HepG2 (cell line): ENCODE results near the gene BLZF1. TPM values are rescaled to one million over a fixed set of nuclear protein-coding genes. Genes with fewer than 3 reads are reported as not detected.

ENCODE experiments used
- ATAC-seq: fragments of 200-7000 bp; cut with Tn5 transposase; 3 replicates; pipeline ENCODE4 v1.9.1; 2020; ENCODE audit warnings: mild to moderate bottlenecking, moderate library complexity
- BruUV-seq: library from RNA; stranded (reverse); fragments of 400-500 nt; replicated peaks from 2 replicates; lab custom pipeline; 2021; lab: Mats Ljungman, UMichigan
- CTCF ChIA-PET: fragments of 300-600 bp; formaldehyde crosslinking; extraction: SDS; loops from one replicate; lab custom pipeline; 2021; ENCODE audit warnings: low total read pairs, inconsistent platforms, low intra/inter-chr PET ratio; lab: Yijun Ruan, JAX
- POLR2A ChIA-PET: fragments of 350-600 bp; sonication (Branson Sonifier 250); formaldehyde crosslinking; loops from one replicate; lab custom pipeline; 2020; ENCODE audit warnings: antibody characterized with exemption, inconsistent platforms; lab: Yijun Ruan, JAX
- DNase-seq: peaks from one replicate; pipeline ENCODE4 v3.0.0-alpha.2; 2015; ENCODE audit warnings: low spot score
- FAIRE-seq: peaks from 3 replicates; lab custom pipeline; 2011; peaks lifted over from hg19 to GRCh38; lab: Jason Lieb, UNC
- H2AFZ ChIP-seq: one replicate; pipeline ENCODE4 v1.6.1; 2011; ENCODE audit warnings: low read length, inconsistent platforms
- H3K27ac ChIP-seq: fragments of 300-600 bp; 3 replicates; pipeline ENCODE4 v1.8.0; 2011; ENCODE audit warnings: mixed run types, mild to moderate bottlenecking, mixed read lengths, low read length, inconsistent platforms; ENCODE audit not compliant: insufficient read depth; ENCODE audit errors: extremely low read length
- H3K27me3 ChIP-seq, 2 experiments: fragments of 200-600 bp in 1 of 2; 2 replicates in 1 of 2; 3 replicates in 1 of 2; pipeline versions ENCODE4 v1.6.0 to v1.8.0; 2011; ENCODE audit warnings: low read length in 2 of 2, mild to moderate bottlenecking in 2 of 2, moderate library complexity in 2 of 2, inconsistent platforms in 1 of 2; ENCODE audit not compliant: insufficient read depth in 2 of 2, control insufficient read depth in 1 of 2
- H3K36me3 ChIP-seq, 2 experiments: fragments of 200-600 bp in 1 of 2; replicated peaks in 1 of 2; 2 replicates in 1 of 2; 3 replicates in 1 of 2; pipeline versions ENCODE4 v1.5.1 to v1.8.0; 2011; ENCODE audit warnings: low read length in 2 of 2, inconsistent platforms in 1 of 2; ENCODE audit not compliant: insufficient read depth in 2 of 2, control insufficient read depth in 1 of 2
- H3K4me1 ChIP-seq: 2 replicates; pipeline ENCODE4 v1.5.1; 2012; ENCODE audit warnings: low read length, inconsistent platforms; ENCODE audit not compliant: insufficient read depth
- H3K4me2 ChIP-seq: 2 replicates; pipeline ENCODE4 v1.6.0; 2011; ENCODE audit warnings: low read depth, low read length, inconsistent platforms
- H3K4me3 ChIP-seq, 3 experiments: fragments of 200-600 bp in 1 of 3; sonication (generic), shearing (Covaris generic) in 1 of 3; replicated peaks in 1 of 3; 2 replicates each; pipeline ENCODE4 v1.5.1; 2011 to 2016; ENCODE audit warnings: low read length in 3 of 3, inconsistent platforms in 2 of 3, low read depth in 2 of 3, mild to moderate bottlenecking in 2 of 3, control low read depth in 1 of 3, mixed read lengths in 1 of 3; ENCODE audit not compliant: insufficient read depth in 1 of 3
- H3K79me2 ChIP-seq: one replicate; pipeline ENCODE4 v1.6.1; 2011; ENCODE audit warnings: low read length, inconsistent platforms; ENCODE audit not compliant: insufficient read depth
- H3K9ac ChIP-seq: 2 replicates; pipeline ENCODE4 v1.6.0; 2011; ENCODE audit warnings: mild to moderate bottlenecking, low read depth, low read length, inconsistent platforms; ENCODE audit not compliant: insufficient read depth
- H3K9me3 ChIP-seq: 2 replicates; pipeline ENCODE4 v1.5.1; 2012; ENCODE audit warnings: mild to moderate bottlenecking, low read length
- H4K20me1 ChIP-seq: 2 replicates; pipeline ENCODE4 v1.6.0; 2011; ENCODE audit warnings: inconsistent platforms, mild to moderate bottlenecking, low read length, moderate library complexity; ENCODE audit not compliant: insufficient read depth
- ZBTB40 ChIP-seq, 2 experiments: fragments of 450-650 bp in 1 of 2; sonication (generic) in 1 of 2; formaldehyde crosslinking in 1 of 2; IDR thresholded peaks; 2 replicates each; pipeline versions ENCODE4 v1.6.1 to v1.8.0; 2016 to 2022; ENCODE audit warnings: antibody characterized with exemption in 1 of 2, mild to moderate bottlenecking in 1 of 2, missing genetic modification reagents in 1 of 2
- ZNF557 ChIP-seq: sonication (generic); formaldehyde crosslinking; IDR thresholded peaks from 2 replicates; pipeline ENCODE4 v1.4.0; 2020; ENCODE audit warnings: missing genetic modification reagents
- WGBS: methylation state at CpG from one replicate; pipeline ENCODE4 v1.1.6; 2017; ENCODE audit warnings: low lambda C conversion rate; 5-methylcytosine and 5-hydroxymethylcytosine counted together
- in situ Hi-C: cut with HindIII; loops from 2 replicates; pipeline ENCODE4 v1.10.0; 2017; ENCODE audit warnings: low pct_unique_long_range_greater_than_20kb; ENCODE audit not compliant: extremely low pct_ligation_motif_present
- intact Hi-C: fragments of 100-400 bp; cut with micrococcal nuclease; formaldehyde crosslinking; loops from one replicate; pipeline ENCODE4 v1.10.0; 2022; ENCODE audit not compliant: unreplicated experiment
- polyA plus RNA-seq, 8 experiments: library from polyadenylated mRNA; depleted of rRNA in 3 of 8; stranded (reverse) in 7 of 8; unstranded in 1 of 8; fragments of >200 nt; fragmentation: Illumina TruSeq in 4 of 8; extraction: Trizol in 4 of 8; gene quantifications; 2 replicates each; pipeline versions ENCODE4 v1.2.1 to v1.2.3, GENCODE V29; 2011 to 2016; ENCODE audit warnings: low read depth in 4 of 8, missing spikeins in 1 of 8, mixed read lengths in 1 of 8; ENCODE audit not compliant: insufficient read depth in 1 of 8
- total RNA-seq, 5 experiments: library from RNA; depleted of rRNA; stranded (reverse); fragments of >200 nt; fragmentation: Illumina TruSeq; extraction: Trizol; gene quantifications; 2 replicates each; pipeline ENCODE4 v1.2.3, GENCODE V29; 2016; ENCODE audit warnings: low read depth in 1 of 5

The BLZF1 gene
- total and polyA plus RNA-seq, 2 of the 13 experiments (the other 11 are each of a cell fraction or from before 2014, with no cell fraction given): 4.5 to 13.7 TPM

DNA sequence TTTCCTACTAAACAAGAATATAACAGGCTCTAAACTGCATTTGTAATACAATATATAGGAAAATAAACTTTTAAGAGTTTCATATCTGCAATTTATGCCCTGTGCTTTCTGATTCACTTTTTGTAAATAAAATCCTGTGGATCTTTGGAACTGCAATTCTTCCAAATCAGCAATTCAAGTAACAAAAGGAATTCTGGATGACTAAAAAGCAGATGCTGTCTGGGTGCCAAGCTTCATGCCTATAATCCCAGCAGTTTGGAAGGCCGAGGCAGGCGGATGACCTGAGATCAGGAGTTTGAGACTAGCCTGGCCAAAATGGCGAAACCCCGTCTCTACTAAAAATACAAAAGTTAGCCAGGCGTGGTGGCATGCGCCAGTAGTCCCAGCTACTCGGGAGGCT, 6.7 kb upstream of the BLZF1 start:
- Histone ChIP-seq H4K20me1 (no peaks in the 10 kb centered on the region), H3K4me3 (no peak overlapping the region), H3K9ac (no peak overlapping the region), H3K9me3 (0 out of 2 replicates have a peak, but pooled peaks cover 4% of the 10 kb centered on the region), H3K27me3 (no peaks in the 10 kb centered on the region), H3K79me2 (peaks cover 2% of the 10 kb centered on the region), H2AFZ (no peak overlapping the region), H3K36me3 (no peaks in the 10 kb centered on the region), H3K4me1 (peaks cover 5% of the 10 kb centered on the region; the same call in 1 of the 2 replicates), H3K4me2 (no peak overlapping the region), H3K27ac (no peak overlapping the region)
- no peak for DNase-seq
- no peak for ATAC-seq
- no peak for TF ChIP-seq ZBTB40 (IDR thresholded peaks at IDR 0.05)
- TF ChIP-seq ZBTB40 (CRISPR knock-in tag; IDR thresholded peaks at IDR 0.05): no peak
- TF ChIP-seq ZNF557 (CRISPR knock-in tag): no peak
- intact Hi-C loops (no loop called here), in situ Hi-C loops (no loop called here)
- ChIA-PET CTCF (no interaction called here), POLR2A (no interaction called here)
- 99% methylated on average over 7 of the region's 7 CpGs for WGBS
- FAIRE-seq: no peak
- BruUV-seq: no TSS peak
